NB4 (cell line): ENCODE measurements around the gene GAPDHS.

Experiments
- CTCF ChIP-seq: IDR thresholded peaks from one replicate; pipeline ENCODE4 v1.5.1; 2012; ENCODE audit warnings: low read depth, low read length
- MAX ChIP-seq: IDR thresholded peaks from 2 replicates; pipeline ENCODE4 v1.6.1; 2011; ENCODE audit warnings: low read depth, low read length
- MYC ChIP-seq: IDR thresholded peaks from 2 replicates; pipeline ENCODE4 v1.6.1; 2011; ENCODE audit warnings: low read depth, low read length
- POLR2A ChIP-seq: IDR thresholded peaks from 2 replicates; pipeline ENCODE4 v1.6.1; 2011; ENCODE audit warnings: mild to moderate bottlenecking; ENCODE audit not compliant: insufficient read length; ENCODE audit errors: extremely low read depth

- TF ChIP-seq CTCF (no peak), POLR2A (no peak), MAX (no peak), MYC (no peak)
Observed at GRCh38 chr19:35528218-35529038, 4.8 kb upstream of the GAPDHS start, which contains the start of gene SBSN.
